ENCODE measurements around the gene CENPM.

Gene CENPM

DNA sequence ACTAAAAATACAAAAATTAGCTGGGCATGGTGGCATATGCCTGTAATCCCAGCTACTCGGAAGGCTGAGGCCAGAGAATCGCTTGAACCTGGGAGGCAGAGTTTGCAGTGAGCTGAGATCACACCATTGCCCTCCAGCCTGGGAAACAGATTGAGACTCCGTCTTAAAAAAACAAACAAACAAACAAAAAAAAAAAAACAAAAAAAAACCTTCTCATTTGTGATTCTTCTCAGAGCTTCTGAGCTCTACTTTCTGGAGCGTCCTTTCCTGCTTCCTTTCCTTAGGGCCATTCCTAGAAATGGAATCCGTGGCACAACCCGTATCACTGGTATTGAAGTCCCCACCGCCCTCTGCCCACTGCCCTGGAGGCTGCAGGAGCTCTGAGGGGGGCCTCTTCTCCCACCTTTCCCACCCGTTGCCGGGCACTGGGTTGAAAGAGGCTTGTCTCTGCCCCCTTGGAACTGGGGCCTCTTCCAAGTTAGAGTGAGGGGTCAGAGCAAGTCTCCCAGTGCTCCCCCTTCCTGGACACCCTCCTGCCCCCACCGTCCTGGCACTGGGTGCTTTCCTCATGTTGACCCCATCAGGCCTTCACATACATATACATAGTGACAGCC is 30.1 kb downstream of the CENPM start:
- DNase-seq: no peak
- Histone ChIP-seq H3K14ac (ENCODE audit: low read length in 2 of 2) (no peak overlapping the region), H3K27me3 (ENCODE audit: control insufficient read depth in 1 of 2, insufficient read depth in 1 of 2, low read length in 2 of 2) (peaks cover 45 to 67% of the 10 kb centered on the region in 2 experiments), H4K8ac (ENCODE audit: low read length) (no peak overlapping the region), H2BK5ac (ENCODE audit: low read depth, low read length, poor library complexity, severe bottlenecking) (no peak overlapping the region), H2BK120ac (ENCODE audit: low read depth, low read length) (no peak overlapping the region), H2BK15ac (ENCODE audit: low read depth, poor library complexity, severe bottlenecking) (no peak overlapping the region), H3K4me2 (ENCODE audit: low read length, poor library complexity, severe bottlenecking) (no peak overlapping the region), H3K36me3 (ENCODE audit: control insufficient read depth in 1 of 2, insufficient read depth in 2 of 2, low read depth in 1 of 2, low read length in 2 of 2) (no peaks in the 10 kb centered on the region), H3K18ac (ENCODE audit: low read depth in 1 of 2, low read length in 2 of 2) (no peak overlapping the region), H2AK5ac (ENCODE audit: low read length, severe bottlenecking) (no peak overlapping the region), H4K91ac (ENCODE audit: low read length) (no peak overlapping the region), H3K4me3 (ENCODE audit: insufficient read depth in 1 of 2, low read depth in 1 of 2, low read length in 2 of 2) (no peak overlapping the region), H3K23ac (ENCODE audit: low read length in 2 of 2) (no peak overlapping the region), H2BK12ac (ENCODE audit: low read length in 2 of 2) (no peak overlapping the region), H3K79me1 (replicated peaks; ENCODE audit: low read length, poor library complexity, severe bottlenecking) (no peaks in the 10 kb centered on the region), H3K4me1 (ENCODE audit: control insufficient read depth, insufficient read depth, low read depth, low read length) (peaks cover 41% of the 10 kb centered on the region), H3K27ac (ENCODE audit: low read length, poor library complexity, severe bottlenecking) (no peak overlapping the region), H2AFZ (ENCODE audit: low read depth, low read length) (no peak overlapping the region), H3K4ac (ENCODE audit: low read depth in 1 of 2, low read length in 2 of 2) (no peak overlapping the region), H3K9me3 (ENCODE audit: control insufficient read depth, low read length) (no peaks in the 10 kb centered on the region), H3K9ac (ENCODE audit: low read length) (no peak overlapping the region)
- 49% methylated on average over 10 of the region's 10 CpGs for WGBS

DNA sequence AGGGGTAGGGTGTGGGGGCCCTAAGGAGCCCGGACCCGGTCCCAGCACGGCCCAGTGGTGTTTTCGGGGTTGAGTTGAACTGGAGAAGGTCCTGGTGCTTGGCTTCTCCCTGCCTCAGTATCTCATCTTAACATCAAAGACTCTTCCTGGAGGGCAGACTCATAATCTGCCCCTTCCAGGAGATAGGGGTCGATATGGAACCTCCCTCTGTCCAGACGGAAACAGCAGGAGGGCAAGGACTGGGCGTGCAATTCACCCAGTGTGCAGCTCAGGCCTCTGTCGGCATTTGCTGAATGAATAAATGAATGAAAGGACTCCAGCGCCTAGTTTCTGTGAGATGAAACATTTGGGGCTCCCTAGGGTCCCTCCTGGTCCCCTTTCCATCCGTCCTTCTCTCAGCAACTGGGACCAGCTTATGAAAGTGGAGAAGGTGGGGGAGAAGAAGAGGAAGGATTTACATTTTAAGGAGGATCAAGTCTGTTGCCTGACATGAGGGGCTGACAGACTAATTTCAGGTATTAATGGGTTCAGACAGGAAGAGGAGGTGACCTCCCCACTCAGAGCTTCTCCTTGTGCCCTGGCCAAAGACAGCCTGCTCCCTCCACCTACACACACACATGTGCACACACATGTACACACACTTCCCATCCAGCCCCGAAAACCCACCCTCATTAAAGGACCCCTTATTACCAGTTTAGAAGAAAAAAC is 31.0 kb downstream of the CENPM start:
- Histone ChIP-seq H3K9ac (ENCODE audit: low read length) (no peak overlapping the region), H3K4me3 (ENCODE audit: insufficient read depth in 1 of 2, low read depth in 1 of 2, low read length in 2 of 2) (no peak overlapping the region), H3K36me3 (ENCODE audit: control insufficient read depth in 1 of 2, insufficient read depth in 2 of 2, low read depth in 1 of 2, low read length in 2 of 2) (no peaks in the 10 kb centered on the region), H2BK12ac (ENCODE audit: low read length in 2 of 2) (no peak overlapping the region), H3K27me3 (ENCODE audit: control insufficient read depth in 1 of 2, insufficient read depth in 1 of 2, low read length in 2 of 2) (peaks cover 54 to 76% of the 10 kb centered on the region in 2 experiments), H3K18ac (ENCODE audit: low read depth in 1 of 2, low read length in 2 of 2) (no peak overlapping the region), H3K4ac (ENCODE audit: low read depth in 1 of 2, low read length in 2 of 2) (no peak overlapping the region), H2BK120ac (ENCODE audit: low read depth, low read length) (no peak overlapping the region), H2AFZ (ENCODE audit: low read depth, low read length) (no peak overlapping the region), H3K4me1 (ENCODE audit: control insufficient read depth, insufficient read depth, low read depth, low read length) (peaks cover 45% of the 10 kb centered on the region), H4K8ac (ENCODE audit: low read length) (no peak overlapping the region), H3K79me1 (replicated peaks; ENCODE audit: low read length, poor library complexity, severe bottlenecking) (no peaks in the 10 kb centered on the region), H3K27ac (ENCODE audit: low read length, poor library complexity, severe bottlenecking) (no peak overlapping the region), H3K4me2 (ENCODE audit: low read length, poor library complexity, severe bottlenecking) (no peak overlapping the region), H2BK5ac (ENCODE audit: low read depth, low read length, poor library complexity, severe bottlenecking) (no peak overlapping the region), H2AK5ac (ENCODE audit: low read length, severe bottlenecking) (no peak overlapping the region), H2BK15ac (ENCODE audit: low read depth, poor library complexity, severe bottlenecking) (no peak overlapping the region), H3K9me3 (ENCODE audit: control insufficient read depth, low read length) (no peaks in the 10 kb centered on the region), H3K23ac (ENCODE audit: low read length in 2 of 2) (no peak overlapping the region), H3K14ac (ENCODE audit: low read length in 2 of 2) (no peak overlapping the region), H4K91ac (ENCODE audit: low read length) (no peak overlapping the region)
- 34% methylated on average over 6 of the region's 11 CpGs for WGBS
- DNase-seq: no peak

DNA sequence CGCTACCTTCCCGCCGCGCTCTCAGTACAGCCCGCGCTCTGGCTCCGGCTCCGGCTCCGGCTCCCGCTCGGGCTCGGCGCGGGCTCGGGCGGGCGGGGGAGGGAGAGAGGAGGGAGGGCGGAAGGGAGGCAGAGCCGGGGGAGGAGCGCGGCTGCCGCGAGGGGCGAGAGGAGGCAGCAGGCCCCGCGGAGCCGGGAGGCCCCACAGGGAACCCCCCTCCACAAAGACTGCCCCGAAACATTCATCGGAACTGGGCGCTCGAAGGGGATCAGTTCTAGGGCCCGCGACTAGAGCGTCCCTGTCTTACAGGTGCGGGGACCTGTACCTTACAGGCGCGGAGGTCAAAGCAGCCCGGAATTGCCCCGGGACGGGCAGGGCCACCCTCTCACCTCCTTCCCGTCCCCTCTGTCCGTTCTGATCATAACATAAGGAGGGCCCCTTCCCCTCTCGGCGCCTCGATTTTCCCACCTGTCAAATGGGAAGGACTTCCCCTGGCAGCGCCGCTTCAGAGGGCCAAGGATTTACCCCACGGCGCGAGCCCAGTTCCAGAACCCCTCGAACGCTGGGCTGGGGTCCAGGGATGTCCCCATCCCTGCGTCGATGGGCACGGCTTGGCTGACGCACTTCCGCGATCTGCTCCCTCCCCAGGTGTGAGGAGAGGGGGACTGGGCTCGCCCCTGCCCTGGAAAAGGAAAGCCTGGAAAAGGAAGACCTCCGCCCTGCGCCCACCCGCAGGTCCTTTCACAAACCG is 31.7 kb downstream of the CENPM start, which contains the start of gene SHISA8:
SHISA8 (minus strand) TSS at position 40 of the 751 bp plus-strand sequence. CDS start 407 bp downstream, outside the sequence.
- no peak within 1 kb of the TSS for H3K4ac ChIP-seq (ENCODE audit: low read depth in 1 of 2, low read length in 2 of 2)
- H3K23ac ChIP-seq (ENCODE audit: low read length in 2 of 2): peak within 1 kb of the TSS in 1 of 2 experiments; percentile 36
- H3K27me3 ChIP-seq (ENCODE audit: control insufficient read depth in 1 of 2, insufficient read depth in 1 of 2, low read length in 2 of 2): peaks cover 57 to 84% of the 10 kb centered on the region in 2 experiments
- no peak within 1 kb of the TSS for H3K4me3 ChIP-seq (ENCODE audit: insufficient read depth in 1 of 2, low read depth in 1 of 2, low read length in 2 of 2)
- H3K9ac ChIP-seq (ENCODE audit: low read length): no peak within 1 kb of the TSS
- H2BK15ac ChIP-seq (ENCODE audit: low read depth, poor library complexity, severe bottlenecking): no peak within 1 kb of the TSS
- no peaks in the 10 kb centered on the region for H3K79me1 ChIP-seq (replicated peaks; ENCODE audit: low read length, poor library complexity, severe bottlenecking)
- H3K36me3 ChIP-seq (ENCODE audit: control insufficient read depth in 1 of 2, insufficient read depth in 2 of 2, low read depth in 1 of 2, low read length in 2 of 2): no peaks in the 10 kb centered on the region
- H3K9me3 ChIP-seq (ENCODE audit: control insufficient read depth, low read length): no peaks in the 10 kb centered on the region
- H2AFZ ChIP-seq (ENCODE audit: low read depth, low read length): no peak within 1 kb of the TSS
- no peak within 1 kb of the TSS for H2BK12ac ChIP-seq (ENCODE audit: low read length in 2 of 2)
- peaks cover 52% of the 10 kb centered on the region for H3K4me1 ChIP-seq (ENCODE audit: control insufficient read depth, insufficient read depth, low read depth, low read length)
- H4K8ac ChIP-seq (ENCODE audit: low read length): no peak within 1 kb of the TSS
- H3K27ac ChIP-seq (ENCODE audit: low read length, poor library complexity, severe bottlenecking): no peak within 1 kb of the TSS
- no peak within 1 kb of the TSS for H2AK5ac ChIP-seq (ENCODE audit: low read length, severe bottlenecking)
- 3% methylated on average over 43 of the region's 63 CpGs for WGBS
- H2BK5ac ChIP-seq (ENCODE audit: low read depth, low read length, poor library complexity, severe bottlenecking): no peak within 1 kb of the TSS
- peak within 1 kb of the TSS; percentile 32 for H4K91ac ChIP-seq (ENCODE audit: low read length)
- no peak within 1 kb of the TSS for H3K18ac ChIP-seq (ENCODE audit: low read depth in 1 of 2, low read length in 2 of 2)
- DNase-seq: peak; percentile 54
- no peak within 1 kb of the TSS for H2BK120ac ChIP-seq (ENCODE audit: low read depth, low read length)
- peak within 1 kb of the TSS; percentile 68 for H3K4me2 ChIP-seq (ENCODE audit: low read length, poor library complexity, severe bottlenecking)
- H3K14ac ChIP-seq (ENCODE audit: low read length in 2 of 2): no peak within 1 kb of the TSS

DNA sequence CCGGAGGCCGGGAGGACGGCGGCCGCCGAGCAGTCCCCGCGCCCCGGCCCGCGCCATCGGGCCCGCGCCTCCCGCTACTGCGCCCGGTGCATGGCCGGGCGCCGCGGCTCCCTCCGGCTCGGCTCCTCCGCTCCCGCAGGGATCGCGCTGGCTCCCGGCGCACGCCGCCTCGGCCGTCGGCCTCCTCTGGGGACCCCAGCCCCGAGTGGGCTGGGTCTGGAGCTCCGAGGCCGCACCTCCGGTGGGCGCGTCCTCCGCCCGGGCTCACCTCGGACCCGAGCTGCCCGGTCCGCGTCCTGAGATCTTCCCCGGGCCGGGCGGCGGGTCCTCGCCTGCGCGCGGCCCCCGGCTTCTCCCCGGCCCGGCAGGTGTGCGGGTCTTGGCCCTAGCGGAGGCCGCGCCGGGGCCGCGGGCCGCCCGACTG is 32.3 kb downstream of the CENPM start:
- no peaks in the 10 kb centered on the region for H3K36me3 ChIP-seq (ENCODE audit: control insufficient read depth in 1 of 2, insufficient read depth in 2 of 2, low read depth in 1 of 2, low read length in 2 of 2)
- H4K91ac ChIP-seq (ENCODE audit: low read length): no peak overlapping the region
- H2AFZ ChIP-seq (ENCODE audit: low read depth, low read length): no peak overlapping the region
- H3K18ac ChIP-seq (ENCODE audit: low read depth in 1 of 2, low read length in 2 of 2): no peak overlapping the region
- under 1% methylated on average over 19 of the region's 67 CpGs for WGBS
- H3K4me1 ChIP-seq (ENCODE audit: control insufficient read depth, insufficient read depth, low read depth, low read length): peaks cover 55% of the 10 kb centered on the region
- peak overlapping the region; percentile 68 for H3K4me2 ChIP-seq (ENCODE audit: low read length, poor library complexity, severe bottlenecking)
- H4K8ac ChIP-seq (ENCODE audit: low read length): no peak overlapping the region
- H2BK5ac ChIP-seq (ENCODE audit: low read depth, low read length, poor library complexity, severe bottlenecking): no peak overlapping the region
- H3K27ac ChIP-seq (ENCODE audit: low read length, poor library complexity, severe bottlenecking): no peak overlapping the region
- H3K9me3 ChIP-seq (ENCODE audit: control insufficient read depth, low read length): no peaks in the 10 kb centered on the region
- no peak overlapping the region for H3K4ac ChIP-seq (ENCODE audit: low read depth in 1 of 2, low read length in 2 of 2)
- H2BK12ac ChIP-seq (ENCODE audit: low read length in 2 of 2): no peak overlapping the region
- H3K9ac ChIP-seq (ENCODE audit: low read length): no peak overlapping the region
- peaks cover 57 to 84% of the 10 kb centered on the region in 2 experiments for H3K27me3 ChIP-seq (ENCODE audit: control insufficient read depth in 1 of 2, insufficient read depth in 1 of 2, low read length in 2 of 2)
- H2AK5ac ChIP-seq (ENCODE audit: low read length, severe bottlenecking): no peak overlapping the region
- DNase-seq: no peak
- H3K79me1 ChIP-seq (replicated peaks; ENCODE audit: low read length, poor library complexity, severe bottlenecking): no peaks in the 10 kb centered on the region
- H3K14ac ChIP-seq (ENCODE audit: low read length in 2 of 2): no peak overlapping the region
- no peak overlapping the region for H2BK120ac ChIP-seq (ENCODE audit: low read depth, low read length)
- H3K4me3 ChIP-seq (ENCODE audit: insufficient read depth in 1 of 2, low read depth in 1 of 2, low read length in 2 of 2): no peak overlapping the region
- no peak overlapping the region for H3K23ac ChIP-seq (ENCODE audit: low read length in 2 of 2)
- no peak overlapping the region for H2BK15ac ChIP-seq (ENCODE audit: low read depth, poor library complexity, severe bottlenecking)

All from mesenchymal stem cell (in vitro differentiated cells and primary cell).